Right lobe of liver (tissue), 6 donors: Measurements from ENCODE around the gene ERCC3. TPM values are rescaled to one million over a fixed set of nuclear protein-coding genes. Genes with fewer than 3 reads are reported as not detected.
"Not testable (repeated sequence)": the region's sequence is repeated elsewhere in the genome, so short reads cannot be mapped to it uniquely, and the experiment has no call there.

Experiments used
- ATAC-seq, 4 donors: fragments of 200-7000 bp; cut with Tn5 transposase; one replicate each; pipeline ENCODE4 v1.9.1; 2020; ENCODE audit warnings: mild to moderate bottlenecking in 4 of 4, moderate library complexity in 4 of 4
- DNase-seq, 3 donors: peaks; one replicate each; pipeline ENCODE4 v3.0.0-alpha.2; 2020
- H3K27ac ChIP-seq, 3 donors: fragments of 200-600 bp; one replicate each; pipeline ENCODE4 v1.8.0; 2022
- H3K27me3 ChIP-seq, 2 donors: fragments of 200-600 bp; one replicate each; pipeline ENCODE4 v1.8.0; 2022
- H3K36me3 ChIP-seq, 4 donors: fragments of 200-600 bp; sonication (generic) in 1 of 4; one replicate each; pipeline versions ENCODE4 v1.5.1 to v1.8.0; 2017 to 2022; ENCODE audit warnings: control low read depth in 1 of 4
- H3K4me1 ChIP-seq, 4 donors: fragments of 200-600 bp; sonication (generic) in 1 of 4; one replicate each; pipeline versions ENCODE4 v1.5.1 to v1.8.0; 2017 to 2022; ENCODE audit warnings: control low read depth in 1 of 4
- H3K4me3 ChIP-seq, 3 donors: fragments of 200-600 bp; one replicate each; pipeline ENCODE4 v1.8.0; 2022
- H3K9me3 ChIP-seq, 4 donors: fragments of 200-600 bp; sonication (generic) in 1 of 4; one replicate each; pipeline versions ENCODE4 v1.5.1 to v1.8.0; 2017 to 2022; ENCODE audit warnings: control low read depth in 1 of 4
- POLR2A ChIP-seq: fragments of 450-650 bp; IDR thresholded peaks from one replicate; pipeline ENCODE4 v1.6.1; 2017; ENCODE audit warnings: antibody characterized with exemption, mild to moderate bottlenecking
- WGBS: methylation state at CpG from one replicate; pipeline ENCODE4 v1.1.6; 2018; ENCODE audit warnings: low coverage, low lambda C conversion rate; ENCODE audit not compliant: insufficient coverage; ENCODE audit errors: missing lambda C conversion rate; 5-methylcytosine and 5-hydroxymethylcytosine counted together
- intact Hi-C, 2 donors: fragments of 100-400 bp; cut with DNase I; formaldehyde crosslinking; loops; one replicate each; pipeline versions ENCODE4 v1.11.2 to v1.14.1; 2022
- total RNA-seq, 6 experiments: library from RNA; depleted of rRNA in 2 of 6; stranded (reverse); fragments of >200 nt in 2 of 6; fragmentation: NEBNext Ultra II Directional in 3 of 6; extraction: Animal tissue kit (Norgen Biotek cat#: 25700) in 3 of 6; gene quantifications; one replicate each; pipeline versions ENCODE4 v1.1.0 to v1.2.4, GENCODE V29; 2016 to 2023
- TF ChIP-seq, protein P1 (sequence below), 4 donors: fragments of 200-600 bp in 3 of 4; fragments of 450-650 bp in 1 of 4; IDR thresholded peaks; one replicate each; pipeline versions ENCODE4 v1.5.1 to v1.8.0; 2016 to 2022; ENCODE audit warnings: antibody characterized with exemption in 4 of 4, mild to moderate bottlenecking in 2 of 4
- donor health status: DM: no; HTN: yes; CAD: no.
- donor health status: DM: no; HTN: no; CAD: no.
- donor health status: DM: no; HTN: no; CAD: no.
- donor health status: DM: no; HTN: yes; CAD: no.
- donor health status: DM: no; HTN: yes; CAD: no.

Gene ERCC3
- total RNA-seq, 6 experiments from 2014 or later, result 13.5 to 17.3 (median 16.0) TPM

DNA sequence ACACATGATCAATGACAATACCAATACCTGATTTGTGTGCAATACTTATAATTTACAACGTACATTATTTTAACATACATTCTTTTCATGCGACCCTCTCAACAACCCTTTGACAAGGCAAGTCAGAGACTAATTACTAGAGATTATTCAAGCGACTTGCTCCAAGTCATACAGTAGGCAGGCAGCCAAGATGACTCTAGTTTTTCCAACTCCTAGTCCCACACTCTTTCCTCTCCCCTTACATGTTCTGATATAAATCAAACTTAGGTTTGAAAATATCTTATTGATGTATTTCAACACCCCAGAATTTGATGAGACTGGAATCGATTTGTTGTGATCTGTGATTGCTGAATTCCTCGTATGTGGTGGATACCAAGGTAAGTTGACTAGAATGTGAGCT lies 65.8 kb downstream of the ERCC3 start:
- ATAC-seq (no peak), DNase-seq (no peak)
- Histone ChIP-seq H3K27me3 (no peaks in the 10 kb centered on the region), H3K4me3 (no peak overlapping the region), H3K27ac (no peak overlapping the region), H3K4me1 (peaks cover 0 to 22% (median 8%) of the 10 kb centered on the region in 4 donors), H3K9me3 (no peaks in the 10 kb centered on the region), H3K36me3 (no peaks in the 10 kb centered on the region)
- 86% methylated on average over 5 of the region's 5 CpGs for WGBS
- intact Hi-C loops, result no loop called here
- no peak for TF ChIP-seq POLR2A
- TF ChIP-seq, protein P1, sequence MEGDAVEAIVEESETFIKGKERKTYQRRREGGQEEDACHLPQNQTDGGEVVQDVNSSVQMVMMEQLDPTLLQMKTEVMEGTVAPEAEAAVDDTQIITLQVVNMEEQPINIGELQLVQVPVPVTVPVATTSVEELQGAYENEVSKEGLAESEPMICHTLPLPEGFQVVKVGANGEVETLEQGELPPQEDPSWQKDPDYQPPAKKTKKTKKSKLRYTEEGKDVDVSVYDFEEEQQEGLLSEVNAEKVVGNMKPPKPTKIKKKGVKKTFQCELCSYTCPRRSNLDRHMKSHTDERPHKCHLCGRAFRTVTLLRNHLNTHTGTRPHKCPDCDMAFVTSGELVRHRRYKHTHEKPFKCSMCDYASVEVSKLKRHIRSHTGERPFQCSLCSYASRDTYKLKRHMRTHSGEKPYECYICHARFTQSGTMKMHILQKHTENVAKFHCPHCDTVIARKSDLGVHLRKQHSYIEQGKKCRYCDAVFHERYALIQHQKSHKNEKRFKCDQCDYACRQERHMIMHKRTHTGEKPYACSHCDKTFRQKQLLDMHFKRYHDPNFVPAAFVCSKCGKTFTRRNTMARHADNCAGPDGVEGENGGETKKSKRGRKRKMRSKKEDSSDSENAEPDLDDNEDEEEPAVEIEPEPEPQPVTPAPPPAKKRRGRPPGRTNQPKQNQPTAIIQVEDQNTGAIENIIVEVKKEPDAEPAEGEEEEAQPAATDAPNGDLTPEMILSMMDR (IDR thresholded peaks at IDR 0.05), result no peak

DNA sequence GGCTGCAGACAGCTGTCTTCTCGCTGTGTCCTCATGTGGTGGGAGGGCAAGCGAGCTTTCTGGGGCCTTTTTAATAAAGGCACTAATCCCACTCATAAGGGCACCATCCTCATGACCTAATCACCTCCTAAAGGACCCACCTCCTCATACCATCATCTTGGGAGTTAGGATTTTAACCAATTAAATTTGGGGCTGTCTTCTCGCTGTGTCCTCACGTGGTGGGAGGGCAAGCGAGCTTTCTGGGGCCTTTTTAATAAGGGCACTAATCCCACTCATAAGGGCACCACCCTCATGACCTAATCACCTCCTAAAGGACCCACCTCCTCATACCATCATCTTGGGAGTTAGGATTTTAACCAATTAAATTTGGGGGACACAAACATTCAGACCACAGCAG lies 66.7 kb downstream of the ERCC3 start:
- intact Hi-C loops, H3K36me3 ChIP-seq, H3K27ac ChIP-seq, H3K4me3 ChIP-seq, DNase-seq, ATAC-seq, H3K27me3 ChIP-seq, H3K9me3 ChIP-seq: not testable (repeated sequence)
- WGBS, result 100% methylated on average over 3 of the region's 5 CpGs
- peaks cover 0 to 22% (median 8%) of the 10 kb centered on the region in 4 donors for H3K4me1 ChIP-seq

DNA sequence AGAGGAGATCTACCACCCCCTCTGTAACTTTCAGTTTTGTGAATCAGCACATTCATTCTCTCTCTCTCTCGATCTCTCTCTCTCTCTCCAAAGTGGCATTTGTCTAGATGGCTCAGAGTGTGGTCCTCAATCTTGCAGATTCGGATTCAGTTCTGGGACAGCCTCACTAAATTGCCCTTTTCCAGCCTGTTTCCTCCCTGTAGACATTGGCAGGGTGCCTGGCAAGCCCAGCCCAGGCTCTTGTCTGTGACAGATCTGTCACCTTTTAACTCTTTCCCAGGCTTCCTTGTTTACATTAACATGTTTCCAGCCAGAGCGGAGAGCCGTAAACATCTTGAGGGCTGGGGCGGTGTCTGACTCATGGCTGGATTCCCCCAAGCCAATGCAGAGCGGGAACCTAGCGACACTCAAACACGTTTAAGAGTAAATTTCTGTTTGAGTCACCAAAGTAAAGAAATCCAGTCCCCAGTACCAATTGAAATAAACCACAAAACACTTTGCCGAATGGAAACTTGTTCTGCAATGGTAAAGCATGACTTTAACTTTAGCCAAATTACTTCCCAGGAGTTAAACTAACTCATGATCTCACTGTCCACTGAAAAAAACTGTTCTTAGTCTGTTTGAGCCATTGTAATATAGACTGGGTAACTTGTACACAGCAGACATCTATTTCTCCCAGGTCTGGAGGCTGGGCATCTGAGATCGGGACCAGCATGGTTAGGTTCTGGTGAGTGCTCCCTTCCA lies 67.3 kb downstream of the ERCC3 start:
- Histone ChIP-seq H3K4me3 (no peak overlapping the region), H3K9me3 (no peaks in the 10 kb centered on the region), H3K4me1 (peaks cover 0 to 20% (median 6%) of the 10 kb centered on the region in 4 donors), H3K36me3 (no peaks in the 10 kb centered on the region), H3K27me3 (no peaks in the 10 kb centered on the region), H3K27ac (no peak overlapping the region)
- intact Hi-C loops, result no loop called here
- DNase-seq, result peak; percentile 83 to 84 (median 83)
- WGBS, result 17% methylated on average over 7 of the region's 10 CpGs
- no peak for TF ChIP-seq POLR2A
- TF ChIP-seq, protein P1 (IDR thresholded peaks at IDR 0.05), result no peak
- ATAC-seq, result peak; percentile 80 to 84 (median 82)

DNA sequence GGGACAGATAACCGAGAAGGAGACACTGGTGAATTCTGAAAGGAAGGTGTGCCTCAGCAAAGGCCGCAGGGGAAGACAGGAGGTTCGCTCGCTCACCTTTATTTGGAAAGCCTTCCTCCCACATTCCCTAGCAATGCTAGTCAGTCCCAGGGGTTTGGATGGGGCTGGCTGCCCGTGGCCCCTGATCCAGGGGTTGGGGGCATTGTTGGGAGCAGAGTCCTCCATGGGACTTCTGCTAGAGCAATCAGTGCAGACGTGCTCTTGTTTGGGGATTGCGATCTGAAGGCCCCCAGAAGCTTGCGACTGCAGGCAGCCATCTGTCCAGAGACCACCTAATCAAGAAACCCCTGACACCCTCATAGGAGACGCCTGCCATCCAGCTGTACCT lies 67.8 kb downstream of the ERCC3 start:
- Histone ChIP-seq H3K9me3 (no peaks in the 10 kb centered on the region), H3K36me3 (no peaks in the 10 kb centered on the region), H3K4me1 (peaks cover 0 to 16% (median 4%) of the 10 kb centered on the region in 4 donors), H3K27me3 (no peaks in the 10 kb centered on the region), H3K27ac (no peak overlapping the region), H3K4me3 (no peak overlapping the region)
- no CpG with 5 or more reads among the region's 9 CpGs for WGBS
- intact Hi-C loops, result no loop called here
- DNase-seq (no peak), ATAC-seq (no peak)
- TF ChIP-seq, protein P1 (IDR thresholded peaks at IDR 0.05), result no peak
- no peak for TF ChIP-seq POLR2A

DNA sequence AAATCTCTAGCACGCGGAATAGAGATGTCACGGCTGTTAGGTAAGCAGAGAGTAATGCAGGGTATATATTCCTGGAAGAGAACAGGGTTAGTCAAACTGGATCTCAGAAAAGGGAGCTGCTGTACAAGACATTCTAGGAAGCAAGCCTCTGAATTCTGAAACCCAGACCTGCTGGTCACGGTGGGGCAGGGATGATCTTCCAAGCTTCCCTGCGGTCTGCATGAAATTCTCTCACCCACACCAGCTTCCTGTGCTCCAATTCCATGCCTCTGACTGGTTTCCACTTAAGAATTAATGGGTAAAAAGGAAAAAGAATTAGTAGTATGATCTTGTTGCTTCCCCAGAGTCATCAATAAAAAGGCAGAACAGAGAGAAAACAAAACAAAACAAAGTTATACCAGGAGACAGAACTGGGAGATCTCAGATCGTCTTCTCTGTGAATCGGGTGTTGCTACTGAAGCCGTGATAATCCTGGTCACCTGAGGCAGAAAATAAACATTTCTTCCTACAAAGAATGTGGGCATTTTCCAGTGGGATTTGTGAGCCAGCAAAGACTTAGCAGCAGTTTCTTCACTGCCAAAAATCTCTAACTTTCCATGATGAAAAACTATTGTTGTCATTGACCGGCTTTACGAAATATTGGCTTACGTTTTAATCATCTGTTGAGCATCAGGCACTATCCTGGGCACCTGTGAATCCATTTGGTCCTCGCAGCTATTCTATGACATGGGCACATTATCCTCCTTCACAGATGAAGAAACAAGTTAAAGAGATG lies 68.6 kb downstream of the ERCC3 start:
- H3K27ac ChIP-seq, result no peak overlapping the region
- H3K4me3 ChIP-seq, result no peak overlapping the region
- TF ChIP-seq, protein P1 (IDR thresholded peaks at IDR 0.05), result no peak
- TF ChIP-seq POLR2A, result no peak
- no peaks in the 10 kb centered on the region for H3K27me3 ChIP-seq
- intact Hi-C loops, result no loop called here
- DNase-seq (no peak), ATAC-seq (no peak)
- 74% methylated on average over 10 of the region's 12 CpGs for WGBS
- no peaks in the 10 kb centered on the region for H3K36me3 ChIP-seq
- H3K4me1 ChIP-seq, result peaks cover 0 to 8% (median 2%) of the 10 kb centered on the region in 4 donors
- H3K9me3 ChIP-seq, result no peaks in the 10 kb centered on the region

DNA sequence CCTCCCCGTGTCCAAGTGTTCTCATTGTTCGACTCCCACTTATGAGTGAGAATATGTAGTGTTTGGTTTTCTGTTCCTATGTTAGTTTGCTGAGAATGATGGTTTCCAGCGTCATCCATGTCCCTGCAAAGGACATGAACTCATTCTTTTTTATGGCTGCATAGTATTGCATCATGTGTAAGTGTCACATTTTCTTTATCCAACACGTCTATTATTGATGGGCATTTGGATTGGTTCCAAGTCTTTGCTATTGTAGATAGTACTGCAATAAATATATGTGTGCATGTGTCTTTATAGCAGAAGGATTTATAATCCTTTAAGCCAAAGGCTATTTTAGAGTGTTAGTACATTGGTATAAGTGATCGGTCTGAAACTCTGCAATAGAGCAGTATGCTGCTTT lies 69.8 kb downstream of the ERCC3 start:
- intact Hi-C loops, H3K9me3 ChIP-seq, H3K27me3 ChIP-seq, ATAC-seq, H3K4me3 ChIP-seq, H3K36me3 ChIP-seq, H3K27ac ChIP-seq, DNase-seq: not testable (repeated sequence)
- peaks cover 0 to 15% (median 3%) of the 10 kb centered on the region in 4 donors for H3K4me1 ChIP-seq
- 74% methylated on average over 5 of the region's 5 CpGs for WGBS
